ENCODE results near the gene DDX51.

- TF ChIP-seq POLR2A (IDR thresholded peaks at IDR 0.05; ENCODE audit: low read depth, low read length), result no peak
- TF ChIP-seq POLR2AphosphoS5 (IDR thresholded peaks at IDR 0.05; ENCODE audit: low read depth, low read length), result no peak
- TF ChIP-seq SPI1 (IDR thresholded peaks at IDR 0.05; ENCODE audit: low read depth, low read length), result no peak
Observed at GRCh38 chr12:132174015-132174838, 30.1 kb upstream of the DDX51 start.

All from GM12891 (cell line).